ENCODE measurements around the gene GGN. TPM values are rescaled to one million over a fixed set of nuclear protein-coding genes. Genes with fewer than 3 reads are reported as not detected.
"Not testable (repeated sequence)": the region's sequence is repeated elsewhere in the genome, so short reads cannot be mapped to it uniquely, and the experiment has no call there.

GGN gene
- total and polyA plus RNA-seq, 9 of the 15 experiments (the other 6 are each of a cell fraction or from before 2014, with no cell fraction given): 0.15 to 0.33 TPM; not detected in 7

DNA sequence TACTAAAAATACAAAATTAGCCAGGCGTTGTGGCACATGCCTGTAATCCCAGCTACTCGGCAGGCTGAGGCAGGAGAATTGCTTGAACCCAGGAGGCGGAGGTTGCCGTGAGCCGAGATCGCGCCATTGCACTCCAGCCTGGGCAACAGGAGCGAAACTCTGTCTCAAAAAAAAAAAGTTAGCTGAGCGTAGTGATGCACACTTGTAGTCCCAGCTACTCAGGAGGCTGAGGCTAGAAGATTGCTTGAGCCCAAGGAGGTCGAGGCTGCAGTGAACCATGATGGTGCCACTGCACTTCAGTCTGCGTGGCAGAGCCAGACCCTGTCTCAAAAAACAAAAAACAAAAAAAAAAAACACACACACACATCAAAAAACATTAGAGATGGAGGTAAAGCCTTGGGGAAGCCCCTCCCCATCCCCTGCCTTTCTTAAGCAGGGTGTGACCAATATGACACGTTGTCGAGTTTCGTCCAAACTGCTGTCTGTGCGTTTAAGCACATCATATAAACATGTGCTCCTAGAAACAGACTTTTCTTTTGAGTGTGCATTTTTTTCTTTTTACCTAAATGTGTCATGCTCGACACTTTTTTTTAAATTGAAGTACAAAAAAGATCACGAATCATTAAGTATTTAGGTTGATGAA lies 39.3 kb upstream of the GGN start:
- POLR2A ChIA-PET: interaction anchor here (0.7 kb wide), 1 partner anchor 68 kb away, joined by 3 read pairs; no protein-coding TSS in a partner anchor
- H3K4me2 ChIP-seq (ENCODE audit: insufficient read depth, low read length); intact Hi-C loops (cut with micrococcal nuclease): not testable (repeated sequence)
- TF ChIP-seq THRAP3 (IDR thresholded peaks at IDR 0.05; ENCODE audit: borderline replicate concordance) (0 out of 2 replicates have a peak, but pooled peaks have one; percentile 59), ZNF316 (IDR thresholded peaks at IDR 0.05) (peak; percentile 79), C11orf30 (IDR thresholded peaks at IDR 0.05; ENCODE audit: low read depth) (peak; percentile 22; the same call in 1 of the 2 replicates), SMARCA4 (IDR thresholded peaks at IDR 0.05) (0 out of 2 replicates have a peak, but pooled peaks have one; percentile 18), HDAC1 (IDR thresholded peaks at IDR 0.05) (0 out of 4 replicates have a peak, but pooled peaks of 1 of the 2 experiments have one; percentile 22), L3MBTL2 (IDR thresholded peaks at IDR 0.05) (peak; percentile 28; the same call in 1 of the 2 replicates), MLLT1 (IDR thresholded peaks at IDR 0.05) (0 out of 4 replicates have a peak, but pooled peaks of 1 of the 2 experiments have one; percentile 33)
- TF ChIP-seq, protein P1, sequence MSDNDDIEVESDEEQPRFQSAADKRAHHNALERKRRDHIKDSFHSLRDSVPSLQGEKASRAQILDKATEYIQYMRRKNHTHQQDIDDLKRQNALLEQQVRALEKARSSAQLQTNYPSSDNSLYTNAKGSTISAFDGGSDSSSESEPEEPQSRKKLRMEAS (CRISPR knock-in tag; IDR thresholded peaks at IDR 0.05): peak; percentile 37; the same call in 1 of the 2 replicates
- TF ChIP-seq, protein P2, sequence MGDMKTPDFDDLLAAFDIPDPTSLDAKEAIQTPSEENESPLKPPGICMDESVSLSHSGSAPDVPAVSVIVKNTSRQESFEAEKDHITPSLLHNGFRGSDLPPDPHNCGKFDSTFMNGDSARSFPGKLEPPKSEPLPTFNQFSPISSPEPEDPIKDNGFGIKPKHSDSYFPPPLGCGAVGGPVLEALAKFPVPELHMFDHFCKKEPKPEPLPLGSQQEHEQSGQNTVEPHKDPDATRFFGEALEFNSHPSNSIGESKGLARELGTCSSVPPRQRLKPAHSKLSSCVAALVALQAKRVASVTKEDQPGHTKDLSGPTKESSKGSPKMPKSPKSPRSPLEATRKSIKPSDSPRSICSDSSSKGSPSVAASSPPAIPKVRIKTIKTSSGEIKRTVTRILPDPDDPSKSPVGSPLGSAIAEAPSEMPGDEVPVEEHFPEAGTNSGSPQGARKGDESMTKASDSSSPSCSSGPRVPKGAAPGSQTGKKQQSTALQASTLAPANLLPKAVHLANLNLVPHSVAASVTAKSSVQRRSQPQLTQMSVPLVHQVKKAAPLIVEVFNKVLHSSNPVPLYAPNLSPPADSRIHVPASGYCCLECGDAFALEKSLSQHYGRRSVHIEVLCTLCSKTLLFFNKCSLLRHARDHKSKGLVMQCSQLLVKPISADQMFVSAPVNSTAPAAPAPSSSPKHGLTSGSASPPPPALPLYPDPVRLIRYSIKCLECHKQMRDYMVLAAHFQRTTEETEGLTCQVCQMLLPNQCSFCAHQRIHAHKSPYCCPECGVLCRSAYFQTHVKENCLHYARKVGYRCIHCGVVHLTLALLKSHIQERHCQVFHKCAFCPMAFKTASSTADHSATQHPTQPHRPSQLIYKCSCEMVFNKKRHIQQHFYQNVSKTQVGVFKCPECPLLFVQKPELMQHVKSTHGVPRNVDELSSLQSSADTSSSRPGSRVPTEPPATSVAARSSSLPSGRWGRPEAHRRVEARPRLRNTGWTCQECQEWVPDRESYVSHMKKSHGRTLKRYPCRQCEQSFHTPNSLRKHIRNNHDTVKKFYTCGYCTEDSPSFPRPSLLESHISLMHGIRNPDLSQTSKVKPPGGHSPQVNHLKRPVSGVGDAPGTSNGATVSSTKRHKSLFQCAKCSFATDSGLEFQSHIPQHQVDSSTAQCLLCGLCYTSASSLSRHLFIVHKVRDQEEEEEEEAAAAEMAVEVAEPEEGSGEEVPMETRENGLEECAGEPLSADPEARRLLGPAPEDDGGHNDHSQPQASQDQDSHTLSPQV (IDR thresholded peaks at IDR 0.05): 0 out of 2 replicates have a peak, but pooled peaks have one; percentile 23

More for the DNA sequence above, 39.3 kb upstream of the GGN start:
- 35% methylated on average over 9 of the region's 17 CpGs for WGBS (ENCODE audit: insufficient coverage, low coverage, missing lambda C conversion rate)
- CTCF ChIA-PET (ENCODE audit: low intra/inter-chr PET ratio); H3K27me3 ChIP-seq (ENCODE audit: control insufficient read depth in 2 of 2, insufficient read depth in 2 of 2, low read length in 2 of 2); H3K4me3 ChIP-seq; H3K9me1 ChIP-seq (ENCODE audit: control insufficient read depth, insufficient read depth, low read length); H3K36me3 ChIP-seq (ENCODE audit: control insufficient read depth, insufficient read depth, low read length); H3K9me3 ChIP-seq (replicated peaks; ENCODE audit: control insufficient read depth, insufficient read depth, low read depth, low read length); H3K27ac ChIP-seq (ENCODE audit: extremely low read depth, low read depth, low read length); FAIRE-seq; H3K79me2 ChIP-seq (ENCODE audit: control insufficient read depth, insufficient read depth, low read length); H3K9ac ChIP-seq (ENCODE audit: insufficient read depth in 1 of 2, low read depth in 2 of 2, low read length in 2 of 2); BruUV-seq (replicated peaks); H4K20me1 ChIP-seq (replicated peaks; ENCODE audit: control insufficient read depth, insufficient read depth, low read length); in situ Hi-C loops (cut with MboI); DNase-seq (ENCODE audit: extremely low read depth in 1 of 4, low spot score in 3 of 4): not testable (repeated sequence)
- Histone ChIP-seq H3K4me1 (replicated peaks in 1 of 2; ENCODE audit: control insufficient read depth in 2 of 2, insufficient read depth in 2 of 2, low read length in 2 of 2) (peaks cover 15 to 17% of the 10 kb centered on the region in 2 experiments; a peak in 4 of 5 replicates), H2AFZ (ENCODE audit: low read depth, low read length) (peak overlapping the region; percentile 84)
- ATAC-seq: peak; percentile 16; the same call in 2 of the 3 replicates

Measured in K562 (cell line).